Thyroid gland (tissue), 4 donors: Measurements from ENCODE around the gene ANO7.
A peak's percentile ranks its signal among the peaks of the same experiment; 100 is the strongest.

Experiments
- POLR2A ChIP-seq, 2 donors: fragments of 450-650 bp; IDR thresholded peaks; one replicate each; pipeline ENCODE4 v1.6.1; 2017; ENCODE audit warnings: antibody characterized with exemption in 2 of 2, mild to moderate bottlenecking in 2 of 2, moderate library complexity in 1 of 2
- TF ChIP-seq, protein P1 (sequence below), 6 experiments: fragments of 200-600 bp in 3 of 6; fragments of 450-650 bp in 3 of 6; sonication (generic) in 3 of 6; IDR thresholded peaks; one replicate each; pipeline ENCODE4 v1.5.1; 2016 to 2019; ENCODE audit warnings: antibody characterized with exemption in 6 of 6, mild to moderate bottlenecking in 2 of 6, inconsistent platforms in 1 of 6, moderate library complexity in 1 of 6

DNA sequence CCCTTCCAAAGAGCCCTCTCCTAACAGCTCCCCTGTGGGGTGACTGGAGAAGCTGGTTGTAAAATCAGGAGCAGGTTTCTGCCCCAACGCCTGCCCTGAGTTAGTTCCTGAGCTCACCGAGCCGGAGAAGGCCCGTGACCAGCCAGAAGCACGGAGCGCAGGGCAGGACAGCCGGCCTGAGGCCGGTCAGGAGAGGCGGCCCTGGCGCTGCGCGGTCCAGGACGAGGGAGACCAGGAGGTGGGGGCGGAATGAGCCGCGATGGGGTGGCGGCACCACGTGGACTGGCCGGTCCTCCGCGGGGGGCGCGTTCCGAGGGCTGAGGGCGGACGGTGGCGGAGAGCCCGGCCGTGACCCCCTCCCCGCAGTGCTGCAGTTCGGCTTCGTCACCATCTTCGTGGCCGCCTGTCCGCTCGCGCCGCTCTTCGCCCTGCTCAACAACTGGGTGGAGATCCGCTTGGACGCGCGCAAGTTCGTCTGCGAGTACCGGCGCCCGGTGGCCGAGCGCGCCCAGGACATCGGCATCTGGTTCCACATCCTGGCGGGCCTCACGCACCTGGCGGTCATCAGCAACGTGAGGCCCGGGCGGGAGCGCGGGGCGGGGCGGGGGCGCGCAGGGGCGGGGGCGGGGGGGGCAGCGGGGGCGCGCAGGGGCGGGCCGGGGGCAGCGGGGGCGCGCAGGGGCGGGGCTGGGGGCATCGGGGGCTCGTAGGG is 29.0 kb downstream of the ANO7 start:
- TF ChIP-seq POLR2A (IDR thresholded peaks at IDR 0.05), result peak; percentile 29 to 51
- TF ChIP-seq, protein P1, sequence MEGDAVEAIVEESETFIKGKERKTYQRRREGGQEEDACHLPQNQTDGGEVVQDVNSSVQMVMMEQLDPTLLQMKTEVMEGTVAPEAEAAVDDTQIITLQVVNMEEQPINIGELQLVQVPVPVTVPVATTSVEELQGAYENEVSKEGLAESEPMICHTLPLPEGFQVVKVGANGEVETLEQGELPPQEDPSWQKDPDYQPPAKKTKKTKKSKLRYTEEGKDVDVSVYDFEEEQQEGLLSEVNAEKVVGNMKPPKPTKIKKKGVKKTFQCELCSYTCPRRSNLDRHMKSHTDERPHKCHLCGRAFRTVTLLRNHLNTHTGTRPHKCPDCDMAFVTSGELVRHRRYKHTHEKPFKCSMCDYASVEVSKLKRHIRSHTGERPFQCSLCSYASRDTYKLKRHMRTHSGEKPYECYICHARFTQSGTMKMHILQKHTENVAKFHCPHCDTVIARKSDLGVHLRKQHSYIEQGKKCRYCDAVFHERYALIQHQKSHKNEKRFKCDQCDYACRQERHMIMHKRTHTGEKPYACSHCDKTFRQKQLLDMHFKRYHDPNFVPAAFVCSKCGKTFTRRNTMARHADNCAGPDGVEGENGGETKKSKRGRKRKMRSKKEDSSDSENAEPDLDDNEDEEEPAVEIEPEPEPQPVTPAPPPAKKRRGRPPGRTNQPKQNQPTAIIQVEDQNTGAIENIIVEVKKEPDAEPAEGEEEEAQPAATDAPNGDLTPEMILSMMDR (IDR thresholded peaks at IDR 0.05), result peak in 1 of 6 experiments; percentile 23
